Fibroblast of villous mesenchyme (primary cell): ENCODE data around the gene TUBB. TPM values are rescaled to one million over a fixed set of nuclear protein-coding genes. Genes with fewer than 3 reads are reported as not detected.
"Not testable (repeated sequence)": the region's sequence is repeated elsewhere in the genome, so short reads cannot be mapped to it uniquely, and the experiment has no call there.

ENCODE experiments used
- DNase-seq: peaks from one replicate; pipeline ENCODE4 v3.0.0-alpha.2; 2010; ENCODE audit warnings: low read depth
- H3K4me3 ChIP-seq: 2 replicates; pipeline ENCODE4 v1.5.1; 2011; ENCODE audit warnings: low read depth, mild to moderate bottlenecking, low read length
- CTCF ChIP-seq: IDR thresholded peaks from 2 replicates; pipeline ENCODE4 v1.5.1; 2012; ENCODE audit warnings: low read depth, mild to moderate bottlenecking, low read length; ENCODE audit not compliant: insufficient read depth
- total RNA-seq: library from RNA; depleted of rRNA; stranded (reverse); fragments of >200 nt; gene quantifications from 2 replicates; pipeline ENCODE4 v1.2.3, GENCODE V29; 2012

Gene TUBB
- total RNA-seq, 1 donor: 713 TPM

- no peak overlapping the region for H3K4me3 ChIP-seq
- peak; percentile 100 for DNase-seq
- TF ChIP-seq CTCF: no peak
Observed at GRCh38 chr6:30752157-30752927, 32.2 kb downstream of the TUBB start.

- TF ChIP-seq CTCF: no peak
- H3K4me3 ChIP-seq: no peak overlapping the region
- no peak for DNase-seq
Observed at GRCh38 chr6:30754631-30755030, 34.5 kb downstream of the TUBB start.

GRCh38 chr6:30756405-30757003 lies 36.4 kb downstream of the TUBB start:
- not testable (repeated sequence) for DNase-seq, H3K4me3 ChIP-seq

- no peak overlapping the region for H3K4me3 ChIP-seq
- TF ChIP-seq CTCF: no peak
- DNase-seq: no peak
Observed at GRCh38 chr6:30757261-30757904, 37.2 kb downstream of the TUBB start.

- no peak for TF ChIP-seq CTCF
- DNase-seq: peak; percentile 84
Observed at GRCh38 chr6:30759575-30760239, 39.6 kb downstream of the TUBB start.

GRCh38 chr6:30760549-30760948 lies 40.4 kb downstream of the TUBB start:
- no peak for TF ChIP-seq CTCF

More at GRCh38 chr6:30759575-30760239, 39.6 kb downstream of the TUBB start:
- no peak overlapping the region for H3K4me3 ChIP-seq

More at GRCh38 chr6:30760549-30760948, 40.4 kb downstream of the TUBB start:
- DNase-seq: no peak
- H3K4me3 ChIP-seq: no peak overlapping the region
